Activated CD8-positive, alpha-beta T cell treated with anti-CD3 and anti-CD28 coated beads, Interleukin-2, amount 10 ng/mL, durations not matched to agents 7 days and 5 days (primary cell): ENCODE data around the gene CWC22. TPM values are rescaled to one million over a fixed set of nuclear protein-coding genes. Genes with fewer than 3 reads are reported as not detected.
"Not testable (repeated sequence)": the region's sequence is repeated elsewhere in the genome, so short reads cannot be mapped to it uniquely, and the experiment has no call there.

Source experiments
- ATAC-seq: fragments of 150-1000 bp; cut with Tn5 transposase; one replicate; pipeline ENCODE4 v1.10.0; 2021; ENCODE audit warnings: moderate library complexity
- CTCF ChIA-PET: fragments of 350-600 bp; sonication (Branson Sonifier 250); formaldehyde crosslinking; loops from one replicate; lab custom pipeline; 2021; ENCODE audit warnings: antibody characterized with exemption; lab: Charles Lee
- POLR2A ChIA-PET: fragments of 350-600 bp; sonication (Branson Sonifier 250); formaldehyde crosslinking; loops from one replicate; lab custom pipeline; 2021; ENCODE audit warnings: antibody characterized with exemption; lab: Charles Lee
- DNase-seq: peaks from one replicate; pipeline ENCODE4 v3.0.0-alpha.2; 2020
- H3K27ac Mint-ChIP-seq: one replicate; pipeline ENCODE4 v1.8.0; 2021; ENCODE audit warnings: mild to moderate bottlenecking, mixed read lengths
- H3K27me3 Mint-ChIP-seq: one replicate; pipeline ENCODE4 v1.8.0; 2021; ENCODE audit warnings: low read depth, mixed read lengths
- H3K36me3 Mint-ChIP-seq: one replicate; pipeline ENCODE4 v1.8.0; 2021; ENCODE audit warnings: low read depth, mixed read lengths
- H3K4me1 Mint-ChIP-seq: one replicate; pipeline ENCODE4 v1.8.0; 2021; ENCODE audit warnings: low read depth, mixed read lengths
- H3K4me3 Mint-ChIP-seq: one replicate; pipeline ENCODE4 v1.8.0; 2021; ENCODE audit warnings: mild to moderate bottlenecking, mixed read lengths
- H3K9me3 Mint-ChIP-seq: one replicate; pipeline ENCODE4 v1.8.0; 2022; ENCODE audit warnings: mixed read lengths; ENCODE audit not compliant: insufficient read depth
- total RNA-seq, 2 experiments: library from RNA; stranded (reverse); gene quantifications; one replicate each; pipeline ENCODE4 v1.2.3, GENCODE V29; 2021

CWC22 gene
- total RNA-seq, 2 experiments from 2014 or later, result 20.0 to 20.6 TPM

- Mint-ChIP-seq H3K4me1 (peaks cover 2% of the 10 kb centered on the region), H3K36me3 (peaks cover 52% of the 10 kb centered on the region), H3K27me3 (no peaks in the 10 kb centered on the region), H3K27ac (no peak overlapping the region), H3K9me3 (no peaks in the 10 kb centered on the region), H3K4me3 (no peak overlapping the region)
- ChIA-PET CTCF (interaction anchor here (1.4 kb wide), 1 partner anchor 31 kb away, joined by 4 read pairs; no protein-coding TSS in a partner anchor), POLR2A (no interaction called here)
- no peak for ATAC-seq
- no peak for DNase-seq
These were observed 40.2 kb downstream of the CWC22 start for GRCh38 chr2:179966778-179967394.

- ATAC-seq (no peak), DNase-seq (no peak)
- POLR2A ChIA-PET, result no interaction called here
- Mint-ChIP-seq H3K4me3 (no peak overlapping the region), H3K27me3 (no peaks in the 10 kb centered on the region), H3K36me3 (peaks cover 51% of the 10 kb centered on the region), H3K27ac (no peak overlapping the region), H3K4me1 (peaks cover 2% of the 10 kb centered on the region), H3K9me3 (no peaks in the 10 kb centered on the region)
- CTCF ChIA-PET, result interaction anchor here (1.4 kb wide), 1 partner anchor 30 kb away, joined by 4 read pairs; no protein-coding TSS in a partner anchor
These were observed 41.5 kb downstream of the CWC22 start for GRCh38 chr2:179965291-179966258.

- Mint-ChIP-seq H3K27me3 (no peaks in the 10 kb centered on the region), H3K4me3 (no peak overlapping the region), H3K4me1 (peaks cover 2% of the 10 kb centered on the region), H3K36me3 (peaks cover 40% of the 10 kb centered on the region), H3K27ac (no peak overlapping the region), H3K9me3 (no peaks in the 10 kb centered on the region)
- DNase-seq (no peak), ATAC-seq (no peak)
- POLR2A ChIA-PET, result no interaction called here
- CTCF ChIA-PET, result no interaction called here
These were observed 43.5 kb downstream of the CWC22 start for GRCh38 chr2:179963626-179964025.

- H3K27ac Mint-ChIP-seq, H3K4me1 Mint-ChIP-seq, H3K9me3 Mint-ChIP-seq, POLR2A ChIA-PET, ATAC-seq, H3K27me3 Mint-ChIP-seq, CTCF ChIA-PET, H3K4me3 Mint-ChIP-seq, DNase-seq: not testable (repeated sequence)
- peaks cover 23% of the 10 kb centered on the region for H3K36me3 Mint-ChIP-seq
These were observed 48.8 kb downstream of the CWC22 start for GRCh38 chr2:179958251-179958650.

DNA sequence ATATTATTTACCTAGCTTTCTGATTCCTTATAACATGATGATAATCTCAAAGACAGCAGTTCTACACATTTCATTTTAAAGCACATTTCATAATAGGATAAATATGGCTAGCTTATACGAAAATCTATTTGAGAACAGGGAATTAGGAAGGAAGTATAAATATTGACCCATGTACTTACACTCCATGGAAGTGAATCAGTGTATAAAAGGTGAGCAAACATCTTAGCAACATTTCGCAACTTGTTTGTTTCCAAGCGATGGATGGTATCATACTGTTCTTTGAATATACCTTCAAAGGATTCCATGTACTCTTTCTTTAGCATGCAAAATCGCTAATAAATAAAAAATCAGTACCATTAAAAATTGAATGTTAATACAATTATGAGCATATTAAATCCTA is 53.1 kb downstream of the CWC22 start:
- ChIA-PET CTCF (interaction anchor here (1.5 kb wide), 1 partner anchor 18 kb away, joined by 3 read pairs; no protein-coding TSS in a partner anchor), POLR2A (no interaction called here)
- Mint-ChIP-seq H3K27me3 (no peaks in the 10 kb centered on the region), H3K4me3 (no peak overlapping the region), H3K9me3 (no peaks in the 10 kb centered on the region), H3K27ac (no peak overlapping the region), H3K4me1 (no peaks in the 10 kb centered on the region), H3K36me3 (peaks cover 32% of the 10 kb centered on the region)
- DNase-seq (no peak), ATAC-seq (no peak)

- POLR2A ChIA-PET, result no interaction called here
- Mint-ChIP-seq H3K4me1 (no peaks in the 10 kb centered on the region), H3K27ac (no peak overlapping the region), H3K27me3 (no peaks in the 10 kb centered on the region), H3K4me3 (no peak overlapping the region), H3K36me3 (peaks cover 38% of the 10 kb centered on the region), H3K9me3 (no peaks in the 10 kb centered on the region)
- CTCF ChIA-PET, result interaction anchor here (1.5 kb wide), 1 partner anchor 17 kb away, joined by 3 read pairs; no protein-coding TSS in a partner anchor
- DNase-seq, result no peak
- ATAC-seq, result no peak
These were observed 53.7 kb downstream of the CWC22 start for GRCh38 chr2:179953359-179953758.

DNA sequence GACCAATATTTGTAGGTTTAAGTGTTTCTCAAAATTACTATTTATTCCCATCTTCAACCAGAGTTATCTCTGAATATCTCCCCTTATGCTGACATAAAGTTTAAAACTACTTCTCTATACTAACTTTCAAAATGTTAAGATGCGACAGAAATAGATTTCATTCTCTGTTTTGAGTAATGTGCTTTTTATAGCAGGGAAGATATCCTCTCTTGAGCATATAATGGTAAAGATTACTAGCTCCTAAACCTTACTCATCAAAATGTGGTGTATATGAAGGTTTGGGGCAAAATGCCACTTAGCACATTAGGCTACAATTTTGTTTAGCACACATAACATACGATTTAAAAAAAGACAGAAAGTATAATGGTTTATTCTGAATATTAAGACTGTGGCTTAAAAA is 54.4 kb downstream of the CWC22 start:
- POLR2A ChIA-PET, result no interaction called here

DNA sequence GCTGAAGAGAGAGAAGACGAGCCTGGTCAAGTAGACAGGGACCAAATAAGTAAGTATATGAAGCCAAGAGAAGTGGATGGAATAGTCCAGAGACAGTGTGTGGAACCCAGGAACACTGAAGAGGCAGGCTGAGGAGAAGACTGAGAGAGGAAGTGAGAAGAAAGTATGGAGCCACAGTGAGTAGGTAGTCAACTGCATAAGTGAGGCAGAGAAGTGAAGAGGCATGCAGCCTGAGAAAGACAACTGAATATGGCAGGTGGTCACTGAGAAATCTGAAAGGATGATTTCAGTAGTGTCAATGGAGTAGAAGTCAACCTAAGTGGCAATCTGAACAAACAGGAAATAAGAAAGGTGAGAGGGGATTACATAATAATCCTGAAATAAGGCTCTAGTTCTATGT is 55.4 kb downstream of the CWC22 start:
- no peaks in the 10 kb centered on the region for H3K27me3 Mint-ChIP-seq
- H3K4me1 Mint-ChIP-seq, result no peaks in the 10 kb centered on the region
- no peaks in the 10 kb centered on the region for H3K9me3 Mint-ChIP-seq
- ChIA-PET POLR2A (no interaction called here), CTCF (no interaction called here)
- DNase-seq (no peak), ATAC-seq (no peak)
- H3K4me3 Mint-ChIP-seq, result no peak overlapping the region
- peaks cover 39% of the 10 kb centered on the region for H3K36me3 Mint-ChIP-seq
- no peak overlapping the region for H3K27ac Mint-ChIP-seq

More for the DNA sequence above, 54.4 kb downstream of the CWC22 start:
- peaks cover 41% of the 10 kb centered on the region for H3K36me3 Mint-ChIP-seq
- H3K4me3 Mint-ChIP-seq, result no peak overlapping the region
- no peak for DNase-seq
- H3K27ac Mint-ChIP-seq, result no peak overlapping the region
- ATAC-seq, result no peak
- H3K4me1 Mint-ChIP-seq, result no peaks in the 10 kb centered on the region
- H3K27me3 Mint-ChIP-seq, result no peaks in the 10 kb centered on the region
- CTCF ChIA-PET, result no interaction called here
- no peaks in the 10 kb centered on the region for H3K9me3 Mint-ChIP-seq

GRCh38 chr2:179950391-179950790 is 56.7 kb downstream of the CWC22 start:
- ChIA-PET CTCF (no interaction called here), POLR2A (no interaction called here)
- H3K9me3 Mint-ChIP-seq, result no peaks in the 10 kb centered on the region
- no peak for DNase-seq
- H3K27ac Mint-ChIP-seq, result no peak overlapping the region
- H3K4me3 Mint-ChIP-seq, result no peak overlapping the region
- ATAC-seq, result no peak
- no peaks in the 10 kb centered on the region for H3K27me3 Mint-ChIP-seq
- peaks cover 42% of the 10 kb centered on the region for H3K36me3 Mint-ChIP-seq
- H3K4me1 Mint-ChIP-seq, result no peaks in the 10 kb centered on the region

DNA sequence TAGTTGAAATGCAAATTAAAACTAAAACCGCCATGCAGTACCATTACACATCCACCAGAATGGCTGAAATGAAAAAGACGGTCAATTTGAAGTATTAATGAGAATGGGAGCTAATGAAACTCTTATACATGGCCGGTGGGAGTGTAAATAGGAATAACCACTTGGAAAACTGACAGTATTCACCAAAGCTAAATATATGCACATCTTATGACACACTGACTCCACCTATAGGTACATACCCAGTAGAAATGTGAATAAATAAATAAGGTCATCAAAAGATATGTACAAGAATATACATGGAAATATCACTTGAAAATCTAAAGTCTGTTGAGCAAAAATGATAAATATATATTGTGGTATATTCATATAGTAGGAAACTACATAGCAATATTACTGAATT is 57.7 kb downstream of the CWC22 start:
- CTCF ChIA-PET, result no interaction called here
- no peaks in the 10 kb centered on the region for H3K27me3 Mint-ChIP-seq
- H3K4me3 Mint-ChIP-seq, result no peak overlapping the region
- H3K4me1 Mint-ChIP-seq, result no peaks in the 10 kb centered on the region
- no peak overlapping the region for H3K27ac Mint-ChIP-seq
- no peak for DNase-seq
- peaks cover 44% of the 10 kb centered on the region for H3K36me3 Mint-ChIP-seq
- H3K9me3 Mint-ChIP-seq, result no peaks in the 10 kb centered on the region
- POLR2A ChIA-PET, result no interaction called here
- no peak for ATAC-seq

- Mint-ChIP-seq H3K4me1 (no peaks in the 10 kb centered on the region), H3K9me3 (no peaks in the 10 kb centered on the region), H3K4me3 (no peak overlapping the region), H3K27me3 (no peaks in the 10 kb centered on the region), H3K27ac (no peak overlapping the region), H3K36me3 (peaks cover 40% of the 10 kb centered on the region)
- CTCF ChIA-PET, result interaction anchor here (1.6 kb wide), 1 partner anchor 12 kb away, joined by 4 read pairs; no protein-coding TSS in a partner anchor
- POLR2A ChIA-PET, result interaction anchor here (0.8 kb wide), 1 partner anchor 58 kb away, joined by 3 read pairs; no protein-coding TSS in a partner anchor
- ATAC-seq (no peak), DNase-seq (no peak)
These were observed 59.0 kb downstream of the CWC22 start for GRCh38 chr2:179948058-179948457.
